Gastrocnemius medialis (tissue), 4 donors: ENCODE results near the gene SRSF8.

Experiments
- CTCF ChIP-seq, 5 experiments: fragments of 450-650 bp in 3 of 5; fragments of 200-600 bp in 2 of 5; sonication (generic) in 2 of 5; IDR thresholded peaks in 4 of 5; conservative IDR thresholded peaks in 1 of 5; 1 replicate in 4 of 5; 2 replicates in 1 of 5; pipeline ENCODE4 v1.5.1; 2016 to 2019; ENCODE audit warnings: antibody characterized with exemption in 5 of 5, mild to moderate bottlenecking in 3 of 5, moderate library complexity in 3 of 5
- POLR2A ChIP-seq, 2 donors: fragments of 450-650 bp; IDR thresholded peaks; one replicate each; pipeline ENCODE4 v1.6.1; 2017; ENCODE audit warnings: antibody characterized with exemption in 2 of 2, mild to moderate bottlenecking in 2 of 2, moderate library complexity in 2 of 2

GRCh38 chr11:95068549-95068948, 1.8 kb downstream of the SRSF8 start:
- no peak for TF ChIP-seq CTCF (IDR thresholded peaks at IDR 0.05 in 4 of 5, conservative IDR thresholded peaks at IDR 0.05 in 1 of 5)
- TF ChIP-seq POLR2A (IDR thresholded peaks at IDR 0.05): peak; percentile 77 to 84
